ENCODE data around the gene NOVA2. TPM values are rescaled to one million over a fixed set of nuclear protein-coding genes. Genes with fewer than 3 reads are reported as not detected.
A peak's percentile ranks its signal among the peaks of the same experiment; 100 is the strongest.

Gene NOVA2
- polyA plus RNA-seq, 1 donor from 2014 or later: 9.3 TPM

- Histone ChIP-seq H2AFZ (ENCODE audit: low read depth, low read length) (no peak overlapping the region), H3K36me3 (ENCODE audit: insufficient read depth, low read length) (no peaks in the 10 kb centered on the region), H4K20me1 (ENCODE audit: insufficient read depth) (no peaks in the 10 kb centered on the region), H3K27ac (ENCODE audit: low read length) (no peak overlapping the region), H3K27me3 (ENCODE audit: insufficient read depth, low read depth, low read length) (peaks cover 20% of the 10 kb centered on the region), H3K4me3 (ENCODE audit: low read length) (no peak overlapping the region), H3K79me2 (replicated peaks; ENCODE audit: insufficient read depth, low read length) (no peaks in the 10 kb centered on the region), H3K9ac (ENCODE audit: low read length) (no peak overlapping the region), H3F3A (ENCODE audit: insufficient read depth, low read length, poor library complexity, severe bottlenecking) (no peaks in the 10 kb centered on the region), H3K4me2 (ENCODE audit: low read length) (no peak overlapping the region), H3K9me3 (ENCODE audit: low read length) (no peaks in the 10 kb centered on the region), H3K9me2 (ENCODE audit: insufficient read depth, low read length) (no peaks in the 10 kb centered on the region)
- no peak for TF ChIP-seq REST (IDR thresholded peaks at IDR 0.05; ENCODE audit: borderline replicate concordance)
- no peak for TF ChIP-seq RAD21 (conservative IDR thresholded peaks at IDR 0.05)
- no peak for TF ChIP-seq EZH2 (IDR thresholded peaks at IDR 0.05; ENCODE audit: borderline replicate concordance, insufficient read depth, low read length, poor library complexity, severe bottlenecking)
- no peak for TF ChIP-seq MXI1 (conservative IDR thresholded peaks at IDR 0.05; ENCODE audit: poor library complexity, severe bottlenecking)
- TF ChIP-seq TAF1 (IDR thresholded peaks at IDR 0.05; ENCODE audit: low read depth): no peak
- no peak for TF ChIP-seq SMC3 (conservative IDR thresholded peaks at IDR 0.05; ENCODE audit: poor library complexity)
- no peak for TF ChIP-seq EP300 (conservative IDR thresholded peaks at IDR 0.05; ENCODE audit: poor library complexity, severe bottlenecking)
These were observed 44.4 kb upstream of the NOVA2 start for GRCh38 chr19:46017874-46018675.

GRCh38 chr19:46017095-46017429 lies 43.4 kb upstream of the NOVA2 start:
- no peak overlapping the region for H3K4me2 ChIP-seq (ENCODE audit: low read length)
- H3K4me3 ChIP-seq (ENCODE audit: low read length): no peak overlapping the region
- H2AFZ ChIP-seq (ENCODE audit: low read depth, low read length): no peak overlapping the region
- H3K36me3 ChIP-seq (ENCODE audit: insufficient read depth, low read length): no peaks in the 10 kb centered on the region
- H3K79me2 ChIP-seq (replicated peaks; ENCODE audit: insufficient read depth, low read length): no peaks in the 10 kb centered on the region
- H3F3A ChIP-seq (ENCODE audit: insufficient read depth, low read length, poor library complexity, severe bottlenecking): no peaks in the 10 kb centered on the region
- no peak overlapping the region for H3K9ac ChIP-seq (ENCODE audit: low read length)
- peaks cover 20% of the 10 kb centered on the region for H3K27me3 ChIP-seq (ENCODE audit: insufficient read depth, low read depth, low read length)
- TF ChIP-seq MXI1 (conservative IDR thresholded peaks at IDR 0.05; ENCODE audit: poor library complexity, severe bottlenecking) (no peak), POLR2AphosphoS5 (IDR thresholded peaks at IDR 0.05) (no peak), EP300 (conservative IDR thresholded peaks at IDR 0.05; ENCODE audit: poor library complexity, severe bottlenecking) (no peak), CTCF (IDR thresholded peaks at IDR 0.05; ENCODE audit: poor library complexity, severe bottlenecking) (peak; percentile 5), EZH2 (IDR thresholded peaks at IDR 0.05; ENCODE audit: borderline replicate concordance, insufficient read depth, low read length, poor library complexity, severe bottlenecking) (no peak), TAF1 (IDR thresholded peaks at IDR 0.05; ENCODE audit: low read depth) (no peak), REST (IDR thresholded peaks at IDR 0.05; ENCODE audit: borderline replicate concordance) (no peak)
- H3K27ac ChIP-seq (ENCODE audit: low read length): no peak overlapping the region
- no peaks in the 10 kb centered on the region for H3K9me2 ChIP-seq (ENCODE audit: insufficient read depth, low read length)
- H3K9me3 ChIP-seq (ENCODE audit: low read length): no peaks in the 10 kb centered on the region
- no peaks in the 10 kb centered on the region for H4K20me1 ChIP-seq (ENCODE audit: insufficient read depth)

Measured in neural cell (in vitro differentiated cells).